Colonic mucosa (tissue), 4 donors: ENCODE results near the gene SRRM5. TPM values are rescaled to one million over a fixed set of nuclear protein-coding genes. Genes with fewer than 3 reads are reported as not detected.
A peak's percentile ranks its signal among the peaks of the same experiment; 100 is the strongest.

Experiments
- DNase-seq: peaks from one replicate; pipeline ENCODE4 v3.0.0-alpha.2; 2020
- H3K27ac ChIP-seq: fragments of 200-600 bp; one replicate; pipeline ENCODE4 v1.8.0; 2021
- H3K27me3 ChIP-seq: fragments of 200-600 bp; one replicate; pipeline ENCODE4 v1.8.0; 2021
- H3K36me3 ChIP-seq: fragments of 200-600 bp; one replicate; pipeline ENCODE4 v1.8.0; 2021
- H3K4me1 ChIP-seq: fragments of 200-600 bp; one replicate; pipeline ENCODE4 v1.8.0; 2021; ENCODE audit warnings: mild to moderate bottlenecking
- H3K4me3 ChIP-seq: fragments of 200-600 bp; one replicate; pipeline ENCODE4 v1.8.0; 2021
- H3K9ac ChIP-seq, 2 donors: one replicate each; pipeline ENCODE4 v1.7.0; 2013; ENCODE audit warnings: control low read depth in 2 of 2, low read depth in 2 of 2, low read length in 2 of 2
- H3K9me3 ChIP-seq: fragments of 200-600 bp; one replicate; pipeline ENCODE4 v1.8.0; 2021
- CTCF ChIP-seq: fragments of 200-600 bp; IDR thresholded peaks from one replicate; pipeline ENCODE4 v1.8.0; 2022; ENCODE audit warnings: antibody characterized with exemption, mild to moderate bottlenecking
- intact Hi-C: fragments of 100-400 bp; cut with DNase I; formaldehyde crosslinking; loops from one replicate; pipeline ENCODE4 v1.14.1; 2022
- total RNA-seq, 2 donors: library from RNA; stranded (reverse); fragmentation: NEBNext Ultra II Directional in 1 of 2; extraction: Animal tissue kit (Norgen Biotek cat#: 25700) in 1 of 2; gene quantifications; one replicate each; pipeline ENCODE4 v1.2.1, GENCODE V29; 2021
- donor health status: healthy.
- donor health status: DM: no; HTN: no; CAD: no.
- donor health status: DM: no; HTN: no; CAD: no.

SRRM5 gene
- total RNA-seq, 2 donors from 2014 or later = 0.42 to 0.57 TPM

DNA sequence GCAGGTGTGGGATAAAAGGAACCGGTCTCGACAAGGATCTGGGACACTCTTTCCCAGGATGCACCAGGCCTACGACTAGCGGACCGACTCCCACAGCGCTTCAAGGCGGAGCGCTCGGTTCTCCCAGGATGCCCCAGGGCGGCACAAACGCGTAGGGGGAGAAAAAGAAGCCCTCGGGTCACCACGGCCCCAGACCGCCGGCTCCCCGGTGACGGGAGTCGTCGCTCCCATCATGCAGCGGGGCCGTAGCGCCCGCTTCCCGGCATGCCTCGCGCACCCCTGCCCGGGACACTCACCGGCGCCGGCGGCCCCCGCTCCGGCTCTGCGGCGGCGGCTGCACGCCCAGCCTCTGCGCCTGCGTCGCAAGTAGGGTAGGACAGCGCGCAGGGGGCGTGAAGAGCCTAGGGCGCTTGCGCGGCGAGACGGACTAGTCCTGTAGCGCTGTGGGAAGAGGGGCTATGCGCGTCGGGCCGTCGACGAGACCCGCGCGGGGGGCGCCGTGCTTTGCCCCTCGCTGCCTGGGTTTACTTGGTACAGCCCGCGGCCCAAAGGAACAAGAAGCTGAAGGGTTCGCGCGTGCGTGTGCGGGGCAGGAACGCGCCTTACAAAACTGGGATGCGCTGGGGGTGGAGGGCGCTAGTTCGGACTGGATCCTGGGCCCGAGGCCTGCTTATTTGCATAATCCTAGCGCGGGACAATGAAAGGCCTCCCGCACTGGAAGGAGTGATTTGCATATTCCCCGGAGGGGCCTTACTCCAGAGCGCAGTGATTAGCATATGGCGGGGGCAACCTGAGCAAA lies 7.6 kb downstream of the SRRM5 start, which contains the start of gene ZNF428:
Gene ZNF428 (minus strand): TSS at position 368 of the 799 bp plus-strand sequence. CDS start 5,325 bp downstream, outside the sequence.
- H3K9ac ChIP-seq = peak within 1 kb of the TSS; percentile 87 to 96
- no peak for TF ChIP-seq CTCF
- no peaks in the 10 kb centered on the region for H3K36me3 ChIP-seq
- H3K27me3 ChIP-seq = no peaks in the 10 kb centered on the region
- H3K4me3 ChIP-seq = peak within 1 kb of the TSS; percentile 94
- no peaks in the 10 kb centered on the region for H3K4me1 ChIP-seq
- H3K9me3 ChIP-seq = no peaks in the 10 kb centered on the region
- peak; percentile 84 for DNase-seq
- intact Hi-C loops = no loop called here
- H3K27ac ChIP-seq = peak within 1 kb of the TSS; percentile 94

- DNase-seq = no peak
- intact Hi-C loops = no loop called here
- Histone ChIP-seq H3K36me3 (no peaks in the 10 kb centered on the region), H3K9ac (peak overlapping the region; percentile 87 to 96), H3K4me1 (no peaks in the 10 kb centered on the region), H3K27ac (peak overlapping the region; percentile 94), H3K27me3 (no peaks in the 10 kb centered on the region), H3K4me3 (peak overlapping the region; percentile 94), H3K9me3 (no peaks in the 10 kb centered on the region)
- no peak for TF ChIP-seq CTCF
Measured at GRCh38 chr19:43620061-43621001, 8.4 kb downstream of the SRRM5 start.

DNA sequence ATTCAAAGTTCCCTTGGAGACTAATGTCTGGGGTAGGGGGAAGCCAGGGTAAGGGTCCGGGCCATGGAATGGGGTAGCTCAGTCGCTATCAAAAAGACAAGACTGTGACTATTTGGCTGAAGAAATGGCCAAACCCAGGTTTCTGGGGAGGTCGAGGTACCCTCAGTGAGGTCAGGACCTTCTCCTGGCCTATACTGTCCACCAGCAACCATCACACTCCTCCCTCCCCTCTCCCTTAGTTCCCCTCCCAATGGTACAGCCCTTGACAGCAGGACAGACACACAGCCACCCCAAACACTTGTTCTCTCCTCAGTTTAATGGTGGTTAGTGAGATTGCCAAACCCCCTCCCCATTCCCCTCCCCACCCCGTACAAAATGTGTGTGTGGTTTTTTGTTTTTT lies 10.2 kb downstream of the SRRM5 start:
- no peak for TF ChIP-seq CTCF
- no peaks in the 10 kb centered on the region for H3K9me3 ChIP-seq
- H3K4me1 ChIP-seq = no peaks in the 10 kb centered on the region
- H3K4me3 ChIP-seq = no peak overlapping the region
- DNase-seq = no peak
- H3K9ac ChIP-seq = no peak overlapping the region
- H3K27me3 ChIP-seq = no peaks in the 10 kb centered on the region
- intact Hi-C loops = no loop called here
- no peak overlapping the region for H3K27ac ChIP-seq
- no peaks in the 10 kb centered on the region for H3K36me3 ChIP-seq

GRCh38 chr19:43622956-43623355 lies 11.1 kb downstream of the SRRM5 start:
- Histone ChIP-seq H3K36me3 (no peaks in the 10 kb centered on the region), H3K9me3 (no peaks in the 10 kb centered on the region), H3K27me3 (no peaks in the 10 kb centered on the region), H3K9ac (no peak overlapping the region), H3K27ac (no peak overlapping the region), H3K4me1 (no peaks in the 10 kb centered on the region), H3K4me3 (no peak overlapping the region)
- TF ChIP-seq CTCF = no peak
- DNase-seq = no peak
- intact Hi-C loops = no loop called here

GRCh38 chr19:43623889-43624670 lies 12.2 kb downstream of the SRRM5 start:
- TF ChIP-seq CTCF = no peak
- no peaks in the 10 kb centered on the region for H3K27me3 ChIP-seq
- no peak overlapping the region for H3K4me3 ChIP-seq
- no peak for DNase-seq
- no peaks in the 10 kb centered on the region for H3K4me1 ChIP-seq
- H3K9ac ChIP-seq = no peak overlapping the region
- no peaks in the 10 kb centered on the region for H3K9me3 ChIP-seq
- no peaks in the 10 kb centered on the region for H3K36me3 ChIP-seq
- H3K27ac ChIP-seq = no peak overlapping the region
- intact Hi-C loops = no loop called here
